GM19099 (cell line): ENCODE data around the gene AP2A1.

Experiments
- POLR2A ChIP-seq: IDR thresholded peaks from 3 replicates; pipeline ENCODE4 v1.6.1; 2011; ENCODE audit warnings: low read depth; ENCODE audit not compliant: insufficient read length; ENCODE audit errors: extremely low read depth

AP2A1 gene

GRCh38 chr19:49766930-49767299, at the start of gene AP2A1:
Gene AP2A1, plus strand, starts transcription at chr19:49767001. Its CDS starts 133 bp downstream, at chr19:49767134.
- peak; percentile 54 for TF ChIP-seq POLR2A

DNA sequence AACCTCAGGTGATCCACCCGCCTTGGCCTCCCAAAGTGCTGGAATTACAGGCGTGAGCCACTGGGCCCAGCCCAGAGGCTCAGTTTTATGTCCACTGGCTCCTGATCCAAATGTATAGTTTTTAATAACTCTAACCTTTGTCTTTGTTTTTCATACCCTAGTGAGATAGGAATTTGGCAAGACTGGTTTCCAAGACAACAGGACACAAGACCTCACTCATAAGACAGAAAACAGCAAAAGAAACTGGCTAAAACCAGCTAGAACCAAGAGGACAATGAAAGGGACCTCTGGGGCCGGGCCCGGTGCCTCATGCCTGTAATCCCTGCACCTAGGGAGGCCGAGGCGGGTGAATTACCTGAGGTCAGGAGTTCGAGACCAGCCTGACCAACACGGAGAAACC, 48.3 kb upstream of the AP2A1 start:
- TF ChIP-seq POLR2A, result no peak

GRCh38 chr19:49718991-49719390, 47.8 kb upstream of the AP2A1 start:
- TF ChIP-seq POLR2A, result no peak

- TF ChIP-seq POLR2A, result no peak
Measured at GRCh38 chr19:49727217-49728030, 39.4 kb upstream of the AP2A1 start.

DNA sequence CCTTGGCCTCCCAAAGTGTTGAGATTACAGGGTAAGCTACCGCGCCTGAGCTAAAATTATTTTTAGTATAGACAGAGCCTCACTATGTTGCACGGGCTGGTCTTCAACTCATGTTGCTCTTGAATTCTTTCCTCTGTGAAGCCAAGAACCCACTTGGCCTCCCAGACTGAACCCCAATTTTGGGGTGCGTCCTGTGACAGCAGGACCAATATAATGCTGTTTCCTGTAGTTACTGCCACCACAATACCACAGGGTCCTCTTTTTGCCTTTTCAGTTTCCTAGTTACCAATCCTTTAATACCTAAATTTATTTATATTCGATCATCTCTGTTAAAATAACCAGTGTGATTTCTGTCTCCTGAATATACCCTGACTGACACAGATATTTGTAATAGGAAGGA, 36.6 kb upstream of the AP2A1 start:
- TF ChIP-seq POLR2A, result no peak

- TF ChIP-seq POLR2A, result no peak
Measured at GRCh38 chr19:49738268-49738667, 28.5 kb upstream of the AP2A1 start.

GRCh38 chr19:49739098-49739497, 27.7 kb upstream of the AP2A1 start:
- no peak for TF ChIP-seq POLR2A

- no peak for TF ChIP-seq POLR2A
Measured at GRCh38 chr19:49739933-49740332, 26.9 kb upstream of the AP2A1 start.

DNA sequence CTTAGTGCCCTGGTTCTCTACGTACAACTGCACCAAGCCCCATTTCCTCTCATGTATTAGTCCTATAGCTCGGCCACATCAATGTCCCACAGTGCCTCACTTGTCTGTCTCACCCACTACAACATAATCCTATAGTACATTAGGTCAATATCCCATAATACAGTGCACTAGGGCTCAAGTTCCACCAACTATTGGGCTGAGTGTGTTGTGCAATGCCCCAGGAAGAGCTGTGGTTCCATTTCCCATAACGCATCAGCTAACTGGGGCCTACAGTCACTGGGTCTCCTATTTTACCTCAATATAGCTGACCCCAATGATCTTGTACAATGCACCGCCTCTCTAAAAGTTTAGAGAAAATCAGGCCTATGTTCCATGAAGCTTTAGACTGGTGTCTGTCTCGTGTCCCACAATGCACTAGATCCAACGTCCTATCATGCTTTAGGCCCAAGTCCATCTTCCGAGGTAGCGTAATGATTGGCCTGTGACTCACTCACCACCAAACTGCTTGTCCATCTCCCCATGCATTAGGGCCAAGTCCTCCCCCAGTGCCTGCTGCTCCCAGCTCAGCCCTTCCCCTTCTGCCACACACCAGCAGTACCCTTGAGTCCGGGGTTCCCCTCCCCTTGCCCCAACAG, 25.5 kb upstream of the AP2A1 start:
- no peak for TF ChIP-seq POLR2A

DNA sequence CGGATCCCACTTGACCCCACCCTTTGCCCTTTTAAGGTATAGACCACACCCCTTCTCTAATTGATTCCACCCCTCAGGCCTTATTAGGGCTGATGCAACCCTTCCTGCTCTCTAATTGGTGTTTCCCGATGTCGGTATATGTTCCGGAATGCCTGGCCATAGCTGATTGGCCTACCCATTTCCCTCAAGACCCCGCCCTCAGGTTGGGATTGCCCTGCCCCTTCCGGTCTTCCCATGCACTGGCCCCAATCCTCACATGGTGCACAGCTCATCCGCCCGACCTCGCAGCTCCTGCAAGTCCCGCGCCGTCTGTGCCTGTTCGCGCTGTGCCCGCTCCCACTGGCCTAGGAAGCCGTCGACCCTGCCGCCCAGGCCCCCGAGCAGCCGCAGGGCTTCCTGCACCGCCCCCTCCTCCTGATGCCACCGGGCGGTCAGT, 21.8 kb upstream of the AP2A1 start:
- TF ChIP-seq POLR2A, result no peak

DNA sequence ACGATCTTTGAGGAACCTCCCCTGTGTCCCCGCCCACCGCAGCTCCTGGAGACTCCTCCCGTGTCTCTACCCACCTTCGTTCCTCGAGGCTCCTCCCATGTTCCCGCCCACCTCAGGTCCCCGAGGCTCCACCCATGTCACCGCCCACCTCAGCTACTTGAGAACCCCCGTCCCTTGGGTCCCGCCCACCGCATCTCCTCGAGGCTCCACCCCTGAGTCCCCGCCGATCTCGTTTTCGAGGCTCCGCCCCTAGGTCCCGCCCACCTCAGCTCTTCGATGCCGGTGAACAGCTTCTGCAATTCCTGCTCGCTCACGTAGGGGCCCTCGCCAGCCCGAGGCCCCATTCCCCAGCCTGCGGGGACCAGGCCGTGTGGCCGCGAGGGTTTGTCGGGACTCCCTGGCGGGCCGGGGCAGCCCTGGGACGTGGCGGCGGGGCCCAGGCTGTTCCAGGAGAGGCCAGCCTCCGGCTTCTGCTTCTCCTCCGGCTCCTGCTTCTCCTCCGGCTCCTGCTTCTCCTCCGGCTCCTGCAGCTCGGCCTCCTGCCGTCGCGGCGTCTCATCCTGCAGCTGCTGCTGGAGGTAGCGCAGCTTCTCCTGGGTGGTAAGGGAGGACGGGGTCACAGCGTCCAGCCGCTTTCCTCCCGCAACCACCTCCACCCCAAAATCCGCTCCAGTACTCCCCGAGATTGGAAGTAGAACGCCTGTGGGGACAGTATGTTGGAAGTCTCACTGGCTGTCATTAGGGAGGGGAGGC, 20.4 kb upstream of the AP2A1 start:
- no peak for TF ChIP-seq POLR2A

DNA sequence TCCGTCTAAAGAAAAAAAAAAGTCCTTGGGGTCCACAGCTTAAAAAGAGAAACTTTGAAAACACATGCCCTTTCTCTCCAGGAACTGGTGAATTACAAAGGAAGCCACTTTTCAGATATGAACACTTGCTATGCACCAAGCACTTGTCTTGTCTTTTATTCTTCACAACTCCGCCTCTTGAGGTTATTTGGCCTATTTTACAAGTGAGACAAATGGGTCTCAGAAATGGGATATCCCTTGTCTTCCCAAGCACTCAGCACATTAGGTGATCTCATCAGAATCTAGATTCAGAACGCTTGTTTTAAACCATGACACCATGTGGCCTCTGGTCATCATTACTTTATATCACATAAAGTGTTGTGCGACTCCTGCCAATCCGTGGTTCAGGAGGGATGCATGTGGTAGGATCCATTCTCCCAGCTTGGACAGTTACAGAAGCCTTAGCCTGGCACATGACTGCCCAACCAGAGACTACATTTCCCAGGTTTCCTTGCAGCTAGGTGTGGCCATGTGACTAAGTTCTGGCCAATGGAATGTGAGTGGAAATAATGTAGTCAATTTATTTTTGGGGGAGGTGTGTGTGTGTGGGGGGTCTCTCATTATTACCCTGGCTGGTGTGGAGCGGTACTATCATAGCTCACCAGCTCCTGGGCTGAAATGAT, 17.6 kb upstream of the AP2A1 start:
- TF ChIP-seq POLR2A, result no peak

- no peak for TF ChIP-seq POLR2A
Measured at GRCh38 chr19:49749771-49750170, 17.0 kb upstream of the AP2A1 start.

DNA sequence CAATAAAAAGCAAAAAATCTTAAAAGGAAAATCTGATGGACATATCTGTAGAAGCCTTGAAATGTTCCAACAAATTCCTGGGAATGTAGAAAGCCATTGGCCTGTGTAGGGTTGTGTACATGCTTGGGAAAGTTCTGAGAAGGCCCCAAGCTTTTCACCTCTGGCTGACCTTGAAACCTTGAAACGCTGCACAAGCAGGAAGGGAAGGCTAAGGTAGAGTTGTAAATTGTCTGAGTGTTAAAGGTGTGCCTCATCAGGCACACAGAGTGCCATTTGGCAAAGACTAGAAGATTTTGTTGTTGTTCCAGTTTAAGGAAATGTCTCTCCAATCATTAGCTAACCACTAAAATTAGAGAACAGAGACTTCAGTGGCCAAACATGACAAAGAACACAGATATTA, 14.1 kb upstream of the AP2A1 start:
- no peak for TF ChIP-seq POLR2A

- no peak for TF ChIP-seq POLR2A
Measured at GRCh38 chr19:49755956-49756355, 10.8 kb upstream of the AP2A1 start.
